Loucy (cell line): ENCODE results near the gene WNT11.

Experiments used
- EZH2phosphoT487 ChIP-seq: fragments of 200-600 bp; IDR thresholded peaks from 2 replicates; pipeline ENCODE4 v1.6.1; 2018; ENCODE audit warnings: antibody characterized with exemption, mild to moderate bottlenecking, moderate library complexity, borderline replicate concordance
- TF ChIP-seq, protein P1 (sequence below): fragments of 200-600 bp; sonication (generic); conservative IDR thresholded peaks from 2 replicates; pipeline ENCODE4 v1.5.1; 2014; ENCODE audit warnings: mild to moderate bottlenecking, antibody characterized with exemption, low read length

DNA sequence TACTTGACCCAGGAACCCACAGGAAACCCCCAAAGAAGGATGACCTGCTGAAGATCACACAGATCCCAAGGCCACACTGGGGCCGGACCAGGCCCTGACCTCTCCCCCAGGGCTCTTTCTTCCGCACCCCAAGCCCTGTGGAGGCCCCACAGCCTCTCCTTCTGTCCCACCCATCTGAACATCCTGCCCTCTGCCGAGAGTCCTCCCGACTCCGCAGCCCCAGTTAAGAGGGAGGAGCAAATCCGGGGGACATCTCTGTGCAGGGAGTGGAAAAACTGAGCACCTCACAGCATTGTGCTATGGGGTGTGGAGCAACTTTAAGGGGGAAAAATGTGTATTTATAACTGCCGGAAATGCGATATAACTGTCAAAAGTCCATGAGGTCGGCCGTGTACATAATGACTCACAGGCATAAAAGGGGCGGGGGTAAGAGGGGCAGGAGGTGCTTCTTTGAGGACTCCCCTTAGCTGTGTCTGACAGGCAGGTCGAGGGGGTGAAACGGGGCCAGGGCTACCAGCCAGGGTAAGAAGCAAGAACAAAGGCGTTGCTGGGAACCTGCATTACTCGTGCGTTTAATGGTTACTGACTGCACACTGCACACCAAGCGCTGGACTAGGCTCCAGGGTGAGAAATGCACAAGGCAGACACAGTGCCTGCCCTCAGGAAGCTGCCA is 57.2 kb downstream of the WNT11 start:
- TF ChIP-seq, protein P1, sequence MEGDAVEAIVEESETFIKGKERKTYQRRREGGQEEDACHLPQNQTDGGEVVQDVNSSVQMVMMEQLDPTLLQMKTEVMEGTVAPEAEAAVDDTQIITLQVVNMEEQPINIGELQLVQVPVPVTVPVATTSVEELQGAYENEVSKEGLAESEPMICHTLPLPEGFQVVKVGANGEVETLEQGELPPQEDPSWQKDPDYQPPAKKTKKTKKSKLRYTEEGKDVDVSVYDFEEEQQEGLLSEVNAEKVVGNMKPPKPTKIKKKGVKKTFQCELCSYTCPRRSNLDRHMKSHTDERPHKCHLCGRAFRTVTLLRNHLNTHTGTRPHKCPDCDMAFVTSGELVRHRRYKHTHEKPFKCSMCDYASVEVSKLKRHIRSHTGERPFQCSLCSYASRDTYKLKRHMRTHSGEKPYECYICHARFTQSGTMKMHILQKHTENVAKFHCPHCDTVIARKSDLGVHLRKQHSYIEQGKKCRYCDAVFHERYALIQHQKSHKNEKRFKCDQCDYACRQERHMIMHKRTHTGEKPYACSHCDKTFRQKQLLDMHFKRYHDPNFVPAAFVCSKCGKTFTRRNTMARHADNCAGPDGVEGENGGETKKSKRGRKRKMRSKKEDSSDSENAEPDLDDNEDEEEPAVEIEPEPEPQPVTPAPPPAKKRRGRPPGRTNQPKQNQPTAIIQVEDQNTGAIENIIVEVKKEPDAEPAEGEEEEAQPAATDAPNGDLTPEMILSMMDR = no peak
- no peak for TF ChIP-seq EZH2phosphoT487
